ENCODE results near the gene GARIN3. TPM values are rescaled to one million over a fixed set of nuclear protein-coding genes. Genes with fewer than 3 reads are reported as not detected.
"Not testable (repeated sequence)": the region's sequence is repeated elsewhere in the genome, so short reads cannot be mapped to it uniquely, and the experiment has no call there.

The GARIN3 gene
- total RNA-seq, 1 experiment from 2014 or later = not detected

DNA sequence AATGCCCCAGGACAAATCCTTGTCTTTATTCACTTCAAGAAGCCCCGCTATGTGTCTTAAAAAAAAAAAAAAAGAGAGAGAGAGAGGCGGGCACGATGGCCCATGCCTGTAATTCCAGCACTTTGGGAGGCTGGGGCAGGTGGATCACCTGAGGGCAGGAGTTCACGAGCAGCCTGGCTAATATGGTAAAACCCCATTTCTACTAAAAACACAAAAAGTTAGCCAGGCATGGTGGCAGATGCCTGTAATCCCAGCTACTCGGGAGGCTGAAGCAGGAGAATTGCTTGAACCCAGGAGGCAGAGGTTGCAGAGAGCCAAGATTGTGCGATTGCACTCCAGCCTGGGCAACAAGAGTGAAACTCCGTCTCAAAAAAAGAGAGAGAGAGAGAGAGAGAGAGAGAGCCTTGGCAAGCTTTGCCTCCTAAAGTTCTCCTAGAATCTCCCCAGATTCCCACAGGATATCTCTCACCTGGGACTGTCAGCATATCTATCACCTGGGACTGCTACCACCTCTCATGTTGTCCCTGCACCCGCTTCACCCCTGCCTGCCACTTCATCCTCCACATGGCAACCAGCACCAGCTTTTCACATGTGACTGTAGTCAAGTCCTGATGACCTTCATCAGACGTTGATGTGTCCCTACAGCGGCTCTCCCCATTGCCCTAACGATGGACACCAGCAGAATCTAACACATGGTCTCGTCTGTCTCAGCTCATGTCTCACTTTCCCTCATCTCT is 20.4 kb upstream of the GARIN3 start:
- TF ChIP-seq, protein P1, sequence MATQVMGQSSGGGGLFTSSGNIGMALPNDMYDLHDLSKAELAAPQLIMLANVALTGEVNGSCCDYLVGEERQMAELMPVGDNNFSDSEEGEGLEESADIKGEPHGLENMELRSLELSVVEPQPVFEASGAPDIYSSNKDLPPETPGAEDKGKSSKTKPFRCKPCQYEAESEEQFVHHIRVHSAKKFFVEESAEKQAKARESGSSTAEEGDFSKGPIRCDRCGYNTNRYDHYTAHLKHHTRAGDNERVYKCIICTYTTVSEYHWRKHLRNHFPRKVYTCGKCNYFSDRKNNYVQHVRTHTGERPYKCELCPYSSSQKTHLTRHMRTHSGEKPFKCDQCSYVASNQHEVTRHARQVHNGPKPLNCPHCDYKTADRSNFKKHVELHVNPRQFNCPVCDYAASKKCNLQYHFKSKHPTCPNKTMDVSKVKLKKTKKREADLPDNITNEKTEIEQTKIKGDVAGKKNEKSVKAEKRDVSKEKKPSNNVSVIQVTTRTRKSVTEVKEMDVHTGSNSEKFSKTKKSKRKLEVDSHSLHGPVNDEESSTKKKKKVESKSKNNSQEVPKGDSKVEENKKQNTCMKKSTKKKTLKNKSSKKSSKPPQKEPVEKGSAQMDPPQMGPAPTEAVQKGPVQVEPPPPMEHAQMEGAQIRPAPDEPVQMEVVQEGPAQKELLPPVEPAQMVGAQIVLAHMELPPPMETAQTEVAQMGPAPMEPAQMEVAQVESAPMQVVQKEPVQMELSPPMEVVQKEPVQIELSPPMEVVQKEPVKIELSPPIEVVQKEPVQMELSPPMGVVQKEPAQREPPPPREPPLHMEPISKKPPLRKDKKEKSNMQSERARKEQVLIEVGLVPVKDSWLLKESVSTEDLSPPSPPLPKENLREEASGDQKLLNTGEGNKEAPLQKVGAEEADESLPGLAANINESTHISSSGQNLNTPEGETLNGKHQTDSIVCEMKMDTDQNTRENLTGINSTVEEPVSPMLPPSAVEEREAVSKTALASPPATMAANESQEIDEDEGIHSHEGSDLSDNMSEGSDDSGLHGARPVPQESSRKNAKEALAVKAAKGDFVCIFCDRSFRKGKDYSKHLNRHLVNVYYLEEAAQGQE (IDR thresholded peaks at IDR 0.05; ENCODE audit: insufficient read depth in 1 of 2, low read depth in 2 of 2, low read length in 1 of 2) = no peak
- TF ChIP-seq TCF7L2 (IDR thresholded peaks at IDR 0.05; ENCODE audit: low read depth, low read length) (no peak), SIN3A (IDR thresholded peaks at IDR 0.05; ENCODE audit: borderline replicate concordance, insufficient read depth, low read depth, low read length) (no peak), POLR2AphosphoS5 (IDR thresholded peaks at IDR 0.05; ENCODE audit: low read depth, low read length) (no peak)
- TF ChIP-seq, protein P2, sequence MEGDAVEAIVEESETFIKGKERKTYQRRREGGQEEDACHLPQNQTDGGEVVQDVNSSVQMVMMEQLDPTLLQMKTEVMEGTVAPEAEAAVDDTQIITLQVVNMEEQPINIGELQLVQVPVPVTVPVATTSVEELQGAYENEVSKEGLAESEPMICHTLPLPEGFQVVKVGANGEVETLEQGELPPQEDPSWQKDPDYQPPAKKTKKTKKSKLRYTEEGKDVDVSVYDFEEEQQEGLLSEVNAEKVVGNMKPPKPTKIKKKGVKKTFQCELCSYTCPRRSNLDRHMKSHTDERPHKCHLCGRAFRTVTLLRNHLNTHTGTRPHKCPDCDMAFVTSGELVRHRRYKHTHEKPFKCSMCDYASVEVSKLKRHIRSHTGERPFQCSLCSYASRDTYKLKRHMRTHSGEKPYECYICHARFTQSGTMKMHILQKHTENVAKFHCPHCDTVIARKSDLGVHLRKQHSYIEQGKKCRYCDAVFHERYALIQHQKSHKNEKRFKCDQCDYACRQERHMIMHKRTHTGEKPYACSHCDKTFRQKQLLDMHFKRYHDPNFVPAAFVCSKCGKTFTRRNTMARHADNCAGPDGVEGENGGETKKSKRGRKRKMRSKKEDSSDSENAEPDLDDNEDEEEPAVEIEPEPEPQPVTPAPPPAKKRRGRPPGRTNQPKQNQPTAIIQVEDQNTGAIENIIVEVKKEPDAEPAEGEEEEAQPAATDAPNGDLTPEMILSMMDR (IDR thresholded peaks at IDR 0.05) = no peak

DNA sequence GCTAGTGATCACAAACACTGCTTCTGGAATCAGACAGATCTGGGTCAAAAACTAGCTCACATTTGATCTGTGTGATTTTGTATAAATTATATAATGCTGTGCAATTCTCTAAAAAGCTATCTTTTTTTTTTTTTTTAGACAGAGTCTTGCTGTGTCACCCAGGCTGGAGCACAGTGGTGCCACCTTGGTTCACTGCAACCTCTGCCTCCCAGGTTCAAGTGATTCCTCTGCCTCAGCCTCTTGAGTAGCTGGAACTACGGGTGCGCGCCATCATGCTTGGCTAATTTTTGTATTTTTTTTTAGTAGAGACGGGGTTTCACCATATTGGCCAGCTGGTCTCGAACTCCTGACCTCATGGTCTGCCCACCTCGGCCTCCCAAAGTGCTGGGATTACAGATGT is 19.1 kb upstream of the GARIN3 start:
- H3K4me3 ChIP-seq (ENCODE audit: low read depth in 2 of 2, low read length in 2 of 2); CTCF ChIA-PET; intact Hi-C loops (cut with micrococcal nuclease; ENCODE audit: unreplicated experiment); DNase-seq (ENCODE audit: low read depth, low spot score); ATAC-seq; POLR2A ChIA-PET; BruUV-seq (replicated peaks); H3K4me1 ChIP-seq (ENCODE audit: control insufficient read depth, insufficient read depth, low read length); H3K36me3 ChIP-seq (ENCODE audit: control insufficient read depth, insufficient read depth, low read length); H3K27me3 ChIP-seq (ENCODE audit: control insufficient read depth, insufficient read depth, low read length); H3K27ac ChIP-seq (ENCODE audit: low read length); H3K9me3 ChIP-seq (ENCODE audit: control insufficient read depth, insufficient read depth, low read depth, low read length); in situ Hi-C loops (cut with HindIII; ENCODE audit: low pct_unique_long_range_greater_than_20kb, low sequenced_read_pairs): not testable (repeated sequence)

More for the DNA sequence above, 20.4 kb upstream of the GARIN3 start:
- ChIA-PET CTCF (interaction anchor here (0.6 kb wide), 1 partner anchor 447 kb away, joined by 3 read pairs; no protein-coding TSS in a partner anchor), POLR2A (no interaction called here)
- H3K4me1 ChIP-seq (ENCODE audit: control insufficient read depth, insufficient read depth, low read length) = no peaks in the 10 kb centered on the region
- no peaks in the 10 kb centered on the region for H3K36me3 ChIP-seq (ENCODE audit: control insufficient read depth, insufficient read depth, low read length)
- DNase-seq (ENCODE audit: low read depth, low spot score) (no peak), ATAC-seq (no peak)
- no peaks in the 10 kb centered on the region for H3K9me3 ChIP-seq (ENCODE audit: control insufficient read depth, insufficient read depth, low read depth, low read length)
- no peak overlapping the region for H3K27ac ChIP-seq (ENCODE audit: low read length)
- intact Hi-C loops (cut with micrococcal nuclease; ENCODE audit: unreplicated experiment) (no loop called here), in situ Hi-C loops (cut with HindIII; ENCODE audit: low pct_unique_long_range_greater_than_20kb, low sequenced_read_pairs) (no loop called here)
- no peaks in the 10 kb centered on the region for H3K27me3 ChIP-seq (ENCODE audit: control insufficient read depth, insufficient read depth, low read length)
- BruUV-seq (replicated peaks) = no TSS peak
- H3K4me3 ChIP-seq (ENCODE audit: low read depth in 2 of 2, low read length in 2 of 2) = no peak overlapping the region

GRCh38 chr5:157184117-157184670 is 18.1 kb upstream of the GARIN3 start:
- no TSS peak for BruUV-seq (replicated peaks)
- POLR2A ChIA-PET = no interaction called here
- DNase-seq (ENCODE audit: low read depth, low spot score) = no peak
- Histone ChIP-seq H3K9me3 (ENCODE audit: control insufficient read depth, insufficient read depth, low read depth, low read length) (no peaks in the 10 kb centered on the region), H3K4me1 (ENCODE audit: control insufficient read depth, insufficient read depth, low read length) (no peaks in the 10 kb centered on the region), H3K36me3 (ENCODE audit: control insufficient read depth, insufficient read depth, low read length) (no peaks in the 10 kb centered on the region), H3K27ac (ENCODE audit: low read length) (no peak overlapping the region), H3K27me3 (ENCODE audit: control insufficient read depth, insufficient read depth, low read length) (no peaks in the 10 kb centered on the region), H3K4me3 (ENCODE audit: low read depth in 2 of 2, low read length in 2 of 2) (no peak overlapping the region)
- CTCF ChIA-PET = no interaction called here
- ATAC-seq = no peak
- in situ Hi-C loops (cut with HindIII; ENCODE audit: low pct_unique_long_range_greater_than_20kb, low sequenced_read_pairs) (no loop called here), intact Hi-C loops (cut with micrococcal nuclease; ENCODE audit: unreplicated experiment) (no loop called here)
- no peak for TF ChIP-seq TCF7L2 (IDR thresholded peaks at IDR 0.05; ENCODE audit: low read depth, low read length)
- TF ChIP-seq, protein P1 (IDR thresholded peaks at IDR 0.05; ENCODE audit: insufficient read depth in 1 of 2, low read depth in 2 of 2, low read length in 1 of 2) = no peak
- TF ChIP-seq POLR2AphosphoS5 (IDR thresholded peaks at IDR 0.05; ENCODE audit: low read depth, low read length) = no peak
- TF ChIP-seq, protein P2 (IDR thresholded peaks at IDR 0.05) = no peak
